Measurements from ENCODE around the gene SPINK7. TPM values are rescaled to one million over a fixed set of nuclear protein-coding genes. Genes with fewer than 3 reads are reported as not detected.
"Not testable (repeated sequence)": the region's sequence is repeated elsewhere in the genome, so short reads cannot be mapped to it uniquely, and the experiment has no call there.

SPINK7 gene
- not detected for total RNA-seq

GRCh38 chr5:148312153-148312552 is at the start of gene SPINK7:
Gene SPINK7, plus strand, starts transcription at chr5:148312423. Its CDS starts 61 bp downstream, at chr5:148312484.
- Histone ChIP-seq H3K27me3 (no peaks in the 10 kb centered on the region), H3K9me3 (no peaks in the 10 kb centered on the region), H3K36me3 (no peaks in the 10 kb centered on the region), H3K4me1 (no peaks in the 10 kb centered on the region), H3K27ac (no peak within 1 kb of the TSS), H3K4me3 (no peak within 1 kb of the TSS)
- in situ Hi-C loops (cut with MboI; ENCODE audit: low sequenced_read_pairs in 4 of 4) (no loop called here), intact Hi-C loops (cut with DNase I; ENCODE audit: low total_unique reads) (no loop called here)
- no peak for TF ChIP-seq POLR2A (IDR thresholded peaks at IDR 0.05)
- TF ChIP-seq, protein P1, sequence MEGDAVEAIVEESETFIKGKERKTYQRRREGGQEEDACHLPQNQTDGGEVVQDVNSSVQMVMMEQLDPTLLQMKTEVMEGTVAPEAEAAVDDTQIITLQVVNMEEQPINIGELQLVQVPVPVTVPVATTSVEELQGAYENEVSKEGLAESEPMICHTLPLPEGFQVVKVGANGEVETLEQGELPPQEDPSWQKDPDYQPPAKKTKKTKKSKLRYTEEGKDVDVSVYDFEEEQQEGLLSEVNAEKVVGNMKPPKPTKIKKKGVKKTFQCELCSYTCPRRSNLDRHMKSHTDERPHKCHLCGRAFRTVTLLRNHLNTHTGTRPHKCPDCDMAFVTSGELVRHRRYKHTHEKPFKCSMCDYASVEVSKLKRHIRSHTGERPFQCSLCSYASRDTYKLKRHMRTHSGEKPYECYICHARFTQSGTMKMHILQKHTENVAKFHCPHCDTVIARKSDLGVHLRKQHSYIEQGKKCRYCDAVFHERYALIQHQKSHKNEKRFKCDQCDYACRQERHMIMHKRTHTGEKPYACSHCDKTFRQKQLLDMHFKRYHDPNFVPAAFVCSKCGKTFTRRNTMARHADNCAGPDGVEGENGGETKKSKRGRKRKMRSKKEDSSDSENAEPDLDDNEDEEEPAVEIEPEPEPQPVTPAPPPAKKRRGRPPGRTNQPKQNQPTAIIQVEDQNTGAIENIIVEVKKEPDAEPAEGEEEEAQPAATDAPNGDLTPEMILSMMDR (IDR thresholded peaks at IDR 0.05 in 4 of 5, conservative IDR thresholded peaks at IDR 0.05 in 1 of 5), result no peak
- DNase-seq (no peak), ATAC-seq (no peak)

DNA sequence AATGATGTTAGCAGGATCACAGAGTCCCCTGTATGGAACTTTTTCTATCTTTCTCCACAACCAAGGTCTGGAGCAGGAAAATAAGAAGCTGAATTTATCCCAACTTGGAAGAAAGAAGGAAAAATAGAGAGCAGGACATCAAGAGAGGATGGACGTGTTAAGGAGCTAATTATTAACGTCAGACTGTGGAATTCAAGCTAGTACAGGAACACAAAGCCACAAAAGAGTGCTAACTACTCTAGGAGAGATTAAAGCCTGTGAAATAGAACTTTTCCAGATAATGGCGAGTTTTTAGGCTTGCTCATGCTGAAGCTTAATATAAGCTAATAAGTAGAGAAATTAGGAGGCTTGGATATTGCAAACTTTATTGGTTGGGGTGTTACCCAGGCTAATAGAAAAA is 44.3 kb upstream of the SPINK7 start:
- H3K4me3 ChIP-seq, result no peak overlapping the region
- intact Hi-C loops (cut with DNase I; ENCODE audit: low total_unique reads) (no loop called here), in situ Hi-C loops (cut with MboI; ENCODE audit: low sequenced_read_pairs in 4 of 4) (no loop called here)
- no peaks in the 10 kb centered on the region for H3K27me3 ChIP-seq
- H3K36me3 ChIP-seq, result no peaks in the 10 kb centered on the region
- TF ChIP-seq, protein P1 (IDR thresholded peaks at IDR 0.05 in 4 of 5, conservative IDR thresholded peaks at IDR 0.05 in 1 of 5), result no peak
- no peak for TF ChIP-seq POLR2A (IDR thresholded peaks at IDR 0.05)
- H3K4me1 ChIP-seq, result no peaks in the 10 kb centered on the region
- no peak overlapping the region for H3K27ac ChIP-seq
- ATAC-seq, result no peak
- peaks cover 0 to 3% (median 0%) of the 10 kb centered on the region in 3 donors for H3K9me3 ChIP-seq
- DNase-seq, result no peak

DNA sequence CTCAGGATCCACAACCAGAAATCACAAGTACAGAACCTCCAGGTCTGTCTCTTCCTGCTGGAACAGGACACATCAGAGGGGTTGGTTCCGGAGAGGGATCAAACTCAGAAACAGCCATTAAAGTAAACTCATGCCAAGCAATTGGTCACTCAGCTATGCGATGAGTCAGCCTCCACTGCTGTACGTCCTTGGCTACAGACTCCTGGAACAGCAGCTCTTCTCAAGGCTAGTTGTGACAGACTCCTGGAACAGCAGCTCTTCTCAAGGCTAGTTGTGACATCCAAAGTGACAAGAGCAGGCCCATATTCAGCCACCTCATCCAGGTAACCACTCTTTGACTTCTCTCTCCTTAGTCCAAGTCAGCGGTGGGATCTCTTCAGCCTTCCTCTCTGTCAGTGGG is 43.7 kb upstream of the SPINK7 start, which contains the start of gene SPINK13:
TSS of gene SPINK13 (plus strand) at position 229 of the 400 bp plus-strand sequence. CDS start 1,279 bp downstream, outside the sequence.
- Histone ChIP-seq H3K27me3 (no peaks in the 10 kb centered on the region), H3K36me3 (no peaks in the 10 kb centered on the region), H3K27ac (no peak within 1 kb of the TSS), H3K9me3 (peaks cover 0 to 3% (median 0%) of the 10 kb centered on the region in 3 donors), H3K4me1 (no peaks in the 10 kb centered on the region), H3K4me3 (no peak within 1 kb of the TSS)
- no peak for TF ChIP-seq POLR2A (IDR thresholded peaks at IDR 0.05)
- intact Hi-C loops (cut with DNase I; ENCODE audit: low total_unique reads) (no loop called here), in situ Hi-C loops (cut with MboI; ENCODE audit: low sequenced_read_pairs in 4 of 4) (no loop called here)
- DNase-seq (no peak), ATAC-seq (peak in 1 of 2 donors; percentile 36)

GRCh38 chr5:148275129-148275528 is 37.1 kb upstream of the SPINK7 start:
- H3K27me3 ChIP-seq; H3K36me3 ChIP-seq; DNase-seq; in situ Hi-C loops (cut with MboI; ENCODE audit: low sequenced_read_pairs in 4 of 4); H3K9me3 ChIP-seq; H3K4me3 ChIP-seq; ATAC-seq; intact Hi-C loops (cut with DNase I; ENCODE audit: low total_unique reads); H3K4me1 ChIP-seq; H3K27ac ChIP-seq: not testable (repeated sequence)

DNA sequence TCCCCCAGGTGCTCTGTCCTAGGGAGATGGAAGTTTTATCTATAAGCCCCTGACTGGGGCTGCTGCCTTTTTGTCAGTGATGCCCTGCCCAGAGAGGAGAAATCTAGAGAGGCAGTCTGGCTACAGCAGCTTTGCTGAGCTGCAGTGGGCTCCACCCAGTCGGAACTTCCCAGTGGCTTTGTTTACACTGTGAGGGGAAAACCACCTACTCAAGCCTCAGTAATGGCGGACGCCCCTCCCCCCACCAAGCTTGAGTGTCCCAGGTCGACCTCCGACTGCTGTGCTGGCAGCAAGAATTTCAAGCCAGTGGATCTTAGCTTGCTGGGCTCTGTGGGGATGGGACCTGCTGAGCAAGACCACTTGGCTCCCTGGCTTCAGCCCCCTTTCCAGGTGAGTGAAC is 31.3 kb upstream of the SPINK7 start:
- DNase-seq; intact Hi-C loops (cut with DNase I; ENCODE audit: low total_unique reads); ATAC-seq: not testable (repeated sequence)

GRCh38 chr5:148281336-148281735 is 30.9 kb upstream of the SPINK7 start:
- in situ Hi-C loops (cut with MboI; ENCODE audit: low sequenced_read_pairs in 4 of 4); intact Hi-C loops (cut with DNase I; ENCODE audit: low total_unique reads): not testable (repeated sequence)

More for the DNA sequence above, 31.3 kb upstream of the SPINK7 start:
- H3K4me3 ChIP-seq; H3K27ac ChIP-seq; H3K27me3 ChIP-seq; in situ Hi-C loops (cut with MboI; ENCODE audit: low sequenced_read_pairs in 4 of 4); H3K4me1 ChIP-seq; H3K9me3 ChIP-seq; H3K36me3 ChIP-seq: not testable (repeated sequence)

More at GRCh38 chr5:148281336-148281735, 30.9 kb upstream of the SPINK7 start:
- not testable (repeated sequence) for ATAC-seq, H3K27ac ChIP-seq, H3K4me1 ChIP-seq, H3K4me3 ChIP-seq, DNase-seq, H3K36me3 ChIP-seq, H3K27me3 ChIP-seq, H3K9me3 ChIP-seq
